Astrocyte of the spinal cord (primary cell): Measurements from ENCODE around the gene SYTL2.

Experiments
- DNase-seq: peaks from one replicate; pipeline ENCODE4 v3.0.0; 2011; ENCODE audit warnings: low read depth, low spot score
- H3K4me3 ChIP-seq: 2 replicates; pipeline ENCODE4 v1.5.1; 2011; ENCODE audit warnings: low read depth, mild to moderate bottlenecking, low read length, moderate library complexity
- in situ Hi-C: cut with HindIII; loops from 2 replicates; pipeline ENCODE4 v1.10.0; 2017; ENCODE audit warnings: low sequenced_read_pairs
- TF ChIP-seq, protein P1 (sequence below): IDR thresholded peaks from 2 replicates; pipeline ENCODE4 v1.5.1; 2012; ENCODE audit warnings: low read depth, mild to moderate bottlenecking, low read length, inconsistent platforms

SYTL2 gene

GRCh38 chr11:85815186-85815931, 4.4 kb upstream of the SYTL2 start:
- TF ChIP-seq, protein P1, sequence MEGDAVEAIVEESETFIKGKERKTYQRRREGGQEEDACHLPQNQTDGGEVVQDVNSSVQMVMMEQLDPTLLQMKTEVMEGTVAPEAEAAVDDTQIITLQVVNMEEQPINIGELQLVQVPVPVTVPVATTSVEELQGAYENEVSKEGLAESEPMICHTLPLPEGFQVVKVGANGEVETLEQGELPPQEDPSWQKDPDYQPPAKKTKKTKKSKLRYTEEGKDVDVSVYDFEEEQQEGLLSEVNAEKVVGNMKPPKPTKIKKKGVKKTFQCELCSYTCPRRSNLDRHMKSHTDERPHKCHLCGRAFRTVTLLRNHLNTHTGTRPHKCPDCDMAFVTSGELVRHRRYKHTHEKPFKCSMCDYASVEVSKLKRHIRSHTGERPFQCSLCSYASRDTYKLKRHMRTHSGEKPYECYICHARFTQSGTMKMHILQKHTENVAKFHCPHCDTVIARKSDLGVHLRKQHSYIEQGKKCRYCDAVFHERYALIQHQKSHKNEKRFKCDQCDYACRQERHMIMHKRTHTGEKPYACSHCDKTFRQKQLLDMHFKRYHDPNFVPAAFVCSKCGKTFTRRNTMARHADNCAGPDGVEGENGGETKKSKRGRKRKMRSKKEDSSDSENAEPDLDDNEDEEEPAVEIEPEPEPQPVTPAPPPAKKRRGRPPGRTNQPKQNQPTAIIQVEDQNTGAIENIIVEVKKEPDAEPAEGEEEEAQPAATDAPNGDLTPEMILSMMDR: no peak
- DNase-seq: peak; percentile 89
- in situ Hi-C loops: no loop called here
- no peak overlapping the region for H3K4me3 ChIP-seq

GRCh38 chr11:85813721-85814120, 2.8 kb upstream of the SYTL2 start:
- in situ Hi-C loops: no loop called here
- H3K4me3 ChIP-seq: no peak overlapping the region
- TF ChIP-seq, protein P1: no peak
- no peak for DNase-seq

DNA sequence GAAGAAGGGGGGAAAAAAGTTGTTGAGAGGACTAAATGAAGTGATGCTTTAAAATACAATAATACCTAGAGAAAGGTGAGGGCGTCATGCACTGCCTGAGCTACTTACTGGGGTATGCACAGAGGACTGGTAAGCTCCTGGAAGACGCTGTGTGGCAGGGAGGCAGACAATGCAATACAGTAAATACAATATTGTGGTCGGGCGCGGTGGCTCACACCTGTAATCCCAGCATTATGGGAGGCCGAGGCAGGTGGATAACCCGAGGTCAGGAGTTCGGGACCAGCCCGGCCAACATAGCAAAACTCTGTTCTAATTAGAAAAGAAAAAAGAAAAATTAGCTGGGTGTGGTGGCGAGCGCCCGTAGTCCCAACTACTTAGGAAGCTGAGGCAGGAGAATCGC, 683 bp upstream of the SYTL2 start:
- peak overlapping the region; percentile 56 for H3K4me3 ChIP-seq
- no peak for DNase-seq
- TF ChIP-seq, protein P1: no peak
- in situ Hi-C loops: no loop called here

- peak overlapping the region; percentile 56 for H3K4me3 ChIP-seq
- in situ Hi-C loops: no loop called here
- TF ChIP-seq, protein P1: no peak
- DNase-seq: no peak
Measured at GRCh38 chr11:85810521-85810870, 445 bp downstream of the SYTL2 start.

DNA sequence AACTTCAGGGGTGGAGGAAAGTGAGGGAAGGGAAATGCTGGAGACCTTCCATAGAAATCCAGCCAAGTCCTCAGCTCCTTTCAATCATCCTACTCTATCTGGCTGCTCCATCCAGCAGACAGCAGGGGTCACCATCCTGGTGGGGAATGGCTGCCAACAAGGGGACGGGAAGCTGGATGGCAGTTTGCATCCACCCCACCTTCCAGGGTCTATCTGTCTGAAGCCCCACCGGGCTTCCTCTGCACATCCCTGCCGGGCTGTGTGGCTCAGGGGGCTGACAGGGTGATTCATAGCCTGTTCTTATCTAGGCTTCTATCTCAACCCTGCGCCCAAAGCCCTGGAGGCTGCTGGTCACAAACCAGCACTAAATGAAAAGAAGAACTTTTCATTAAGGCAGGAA, 1.1 kb downstream of the SYTL2 start:
- H3K4me3 ChIP-seq: peak overlapping the region; percentile 56
- TF ChIP-seq, protein P1: peak; percentile 49
- in situ Hi-C loops: no loop called here
- DNase-seq: no peak

DNA sequence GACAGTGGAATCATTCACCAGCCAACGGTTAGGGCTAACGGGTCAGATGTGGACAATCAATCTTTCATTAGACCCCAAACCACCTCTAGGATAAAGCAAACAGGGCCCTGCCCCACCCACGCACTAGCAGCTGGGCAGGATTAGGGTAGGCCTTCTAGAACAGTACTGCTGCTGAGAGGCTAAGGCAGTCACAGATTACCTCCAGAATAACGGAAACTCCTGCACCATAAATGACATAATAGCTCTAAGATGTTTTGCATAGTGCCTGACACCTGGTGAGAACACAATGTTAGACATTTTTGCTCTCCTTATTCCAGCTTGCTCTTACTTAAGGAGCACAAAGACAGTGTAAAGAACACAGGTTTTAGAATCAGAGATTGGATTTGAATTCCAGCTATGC, 1.8 kb downstream of the SYTL2 start:
- TF ChIP-seq, protein P1: no peak
- peak overlapping the region; percentile 56 for H3K4me3 ChIP-seq
- DNase-seq: no peak
- in situ Hi-C loops: no loop called here
